ENCODE data around the gene NAPB.

GRCh38 chr20:23403751-23404150, 17.5 kb downstream of the NAPB start:
- TF ChIP-seq CTCF (IDR thresholded peaks at IDR 0.05) (no peak), POLR2A (IDR thresholded peaks at IDR 0.05) (no peak)

All from right lobe of liver (tissue), 4 donors.